ENCODE data around the gene JMJD8. TPM values are rescaled to one million over a fixed set of nuclear protein-coding genes. Genes with fewer than 3 reads are reported as not detected.

Gene JMJD8
- total RNA-seq, 4 donors from 2014 or later = 53.7 to 70.7 (median 62.5) TPM

GRCh38 chr16:641326-642188 lies 42.6 kb downstream of the JMJD8 start, which contains the start of gene MCRIP2:
MCRIP2 (plus strand) TSS chr16:641828; CDS start chr16:641992, 164 bp downstream.
- no CpG with 5 or more reads among the region's 81 CpGs for WGBS, 2 donors
- DNase-seq = no peak
- peak within 1 kb of the TSS; percentile 59 to 97 (median 76) for H3K4me3 ChIP-seq
- peak within 1 kb of the TSS; percentile 76 to 90 (median 84) for H3K27ac ChIP-seq
- TF ChIP-seq CTCF (IDR thresholded peaks at IDR 0.05) = no peak
- TF ChIP-seq POLR2A (IDR thresholded peaks at IDR 0.05) = peak in 2 of 4 donors; percentile 55 to 66
- no peaks in the 10 kb centered on the region for H3K9me3 ChIP-seq
- H3K36me3 ChIP-seq = no peaks in the 10 kb centered on the region
- intact Hi-C loops (cut with DNase I) = no loop called here
- peaks cover 24 to 69% (median 25%) of the 10 kb centered on the region in 3 donors for H3K4me1 ChIP-seq
- no peaks in the 10 kb centered on the region for H3K27me3 ChIP-seq

GRCh38 chr16:640614-641013 lies 43.5 kb downstream of the JMJD8 start:
- H3K4me1 ChIP-seq = peaks cover 17 to 64% (median 27%) of the 10 kb centered on the region in 3 donors
- peak overlapping the region in 1 of 4 donors; percentile 68 for H3K4me3 ChIP-seq
- TF ChIP-seq POLR2A (IDR thresholded peaks at IDR 0.05) = no peak
- no peak for TF ChIP-seq CTCF (IDR thresholded peaks at IDR 0.05)
- no peaks in the 10 kb centered on the region for H3K9me3 ChIP-seq
- no peaks in the 10 kb centered on the region for H3K36me3 ChIP-seq
- H3K27me3 ChIP-seq = no peaks in the 10 kb centered on the region
- no peak for DNase-seq
- intact Hi-C loops (cut with DNase I) = no loop called here
- H3K27ac ChIP-seq = peak overlapping the region in 1 of 4 donors; percentile 76
- no CpG with 5 or more reads among the region's 5 CpGs for WGBS, 2 donors

GRCh38 chr16:638836-639235 lies 45.3 kb downstream of the JMJD8 start:
- peaks cover 28 to 61% (median 35%) of the 10 kb centered on the region in 3 donors for H3K4me1 ChIP-seq
- H3K36me3 ChIP-seq = peaks cover 0 to 12% (median 5%) of the 10 kb centered on the region in 3 donors
- intact Hi-C loops (cut with DNase I) = no loop called here
- TF ChIP-seq POLR2A (IDR thresholded peaks at IDR 0.05) (no peak), CTCF (IDR thresholded peaks at IDR 0.05) (no peak)
- no peaks in the 10 kb centered on the region for H3K27me3 ChIP-seq
- WGBS, 2 donors = 70 to 93% methylated on average over 2 to 5 of the region's 9 CpGs
- no peaks in the 10 kb centered on the region for H3K9me3 ChIP-seq
- no peak for DNase-seq
- H3K27ac ChIP-seq = no peak overlapping the region
- H3K4me3 ChIP-seq = no peak overlapping the region

- TF ChIP-seq POLR2A (IDR thresholded peaks at IDR 0.05) = no peak
- TF ChIP-seq CTCF (IDR thresholded peaks at IDR 0.05) = no peak
- DNase-seq = no peak
- WGBS, 2 donors = 80 to 100% methylated on average over 1 to 5 of the region's 15 CpGs
- no peak overlapping the region for H3K4me3 ChIP-seq
- intact Hi-C loops (cut with DNase I) = no loop called here
- H3K9me3 ChIP-seq = no peaks in the 10 kb centered on the region
- peak overlapping the region in 3 of 4 donors; percentile 68 to 99 (median 95) for H3K27ac ChIP-seq
- no peaks in the 10 kb centered on the region for H3K27me3 ChIP-seq
- peaks cover 25 to 53% (median 32%) of the 10 kb centered on the region in 3 donors for H3K4me1 ChIP-seq
- peaks cover 0 to 20% (median 9%) of the 10 kb centered on the region in 3 donors for H3K36me3 ChIP-seq
Measured at GRCh38 chr16:638034-638543, 46.0 kb downstream of the JMJD8 start.

Measured in esophagus squamous epithelium (tissue), 5 donors.